Naive B cell (primary cell): ENCODE data around the gene CYB561D1. TPM values are rescaled to one million over a fixed set of nuclear protein-coding genes. Genes with fewer than 3 reads are reported as not detected.
A peak's percentile ranks its signal among the peaks of the same experiment; 100 is the strongest.

Source experiments
- ATAC-seq, 2 donors: fragments of 150-1000 bp; cut with Tn5 transposase; 2 replicates each; pipeline ENCODE4 v1.10.0; 2021; ENCODE audit warnings: low read depth in 2 of 2, mild to moderate bottlenecking in 2 of 2, moderate library complexity in 2 of 2
- DNase-seq: peaks from one replicate; pipeline ENCODE4 v3.0.0; 2022
- H3K27ac Mint-ChIP-seq, 6 donors: one replicate each; pipeline ENCODE4 v1.8.0; 2020 to 2022; ENCODE audit warnings: mild to moderate bottlenecking in 6 of 6, mixed read lengths in 6 of 6, moderate library complexity in 5 of 6, inconsistent platforms in 2 of 6
- H3K27me3 Mint-ChIP-seq, 3 donors: one replicate each; pipeline ENCODE4 v1.8.0; 2021 to 2022; ENCODE audit warnings: mixed read lengths in 3 of 3, mild to moderate bottlenecking in 1 of 3
- H3K36me3 Mint-ChIP-seq, 2 donors: one replicate each; pipeline ENCODE4 v1.8.0; 2020 to 2022; ENCODE audit warnings: mixed read lengths in 2 of 2, inconsistent platforms in 1 of 2, mild to moderate bottlenecking in 1 of 2
- H3K4me1 Mint-ChIP-seq, 3 donors: one replicate each; pipeline ENCODE4 v1.8.0; 2020 to 2022; ENCODE audit warnings: mixed read lengths in 3 of 3, inconsistent platforms in 1 of 3, mild to moderate bottlenecking in 1 of 3, moderate library complexity in 1 of 3
- H3K4me3 Mint-ChIP-seq, 8 donors: one replicate each; pipeline ENCODE4 v1.8.0; 2020 to 2022; ENCODE audit warnings: mild to moderate bottlenecking in 8 of 8, mixed read lengths in 8 of 8, moderate library complexity in 8 of 8, inconsistent platforms in 2 of 8
- H3K9me3 Mint-ChIP-seq, 7 donors: one replicate each; pipeline ENCODE4 v1.8.0; 2020 to 2022; ENCODE audit warnings: mixed read lengths in 7 of 7, mild to moderate bottlenecking in 5 of 7, inconsistent platforms in 2 of 7, moderate library complexity in 1 of 7
- polyA plus RNA-seq, 6 donors: library from polyadenylated mRNA; unstranded; fragments of 300-500 nt; fragmentation: Illumina TruSeq; gene quantifications; one replicate each; pipeline ENCODE4 v1.2.3, GENCODE V29; 2021; ENCODE audit warnings: low read depth in 6 of 6

Gene CYB561D1
- polyA plus RNA-seq, 6 donors from 2014 or later = 9.3 to 13.2 (median 10.8) TPM

- Mint-ChIP-seq H3K9me3 (no peaks in the 10 kb centered on the region), H3K27ac (peak within 1 kb of the TSS; percentile 67 to 99 (median 90)), H3K4me1 (peaks cover 28 to 33% (median 30%) of the 10 kb centered on the region in 3 donors), H3K36me3 (no peaks in the 10 kb centered on the region), H3K27me3 (peaks cover 20 to 25% (median 23%) of the 10 kb centered on the region in 3 donors), H3K4me3 (peak within 1 kb of the TSS; percentile 83 to 97 (median 96))
- DNase-seq (peak; percentile 91), ATAC-seq (peak; percentile 76 to 77)
Measured at GRCh38 chr1:109483672-109484518, 10.0 kb upstream of the CYB561D1 start, which contains the start of gene ATXN7L2. Gene ATXN7L2 (plus strand): TSS chr1:109483905. CDS start chr1:109483954, 49 bp downstream.

DNA sequence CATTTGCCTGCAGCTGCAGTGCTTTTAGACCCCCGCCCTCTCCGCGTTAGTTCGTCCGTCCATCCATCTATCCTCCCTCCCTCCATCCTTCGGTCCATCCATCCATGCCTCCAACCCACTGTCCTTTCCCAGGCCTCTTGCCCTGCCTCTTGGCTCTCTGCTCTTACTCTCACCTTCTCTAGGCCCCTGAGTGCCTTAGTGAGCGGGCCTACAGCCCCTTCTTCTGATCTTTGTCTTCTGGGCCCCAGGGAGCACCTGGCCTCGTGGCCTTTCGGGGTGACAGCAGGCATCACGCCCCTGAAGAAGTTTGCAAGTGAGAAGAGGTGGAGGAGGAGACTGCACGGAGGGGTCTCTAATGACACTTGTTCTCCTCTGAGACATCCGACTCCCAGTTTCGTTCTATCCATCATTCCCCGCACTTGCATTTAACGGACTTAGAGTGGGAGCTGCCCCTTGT lies 9.3 kb upstream of the CYB561D1 start:
- no peaks in the 10 kb centered on the region for H3K36me3 Mint-ChIP-seq
- H3K27me3 Mint-ChIP-seq = peaks cover 16 to 18% (median 17%) of the 10 kb centered on the region in 3 donors
- no peaks in the 10 kb centered on the region for H3K9me3 Mint-ChIP-seq
- DNase-seq = no peak
- H3K27ac Mint-ChIP-seq = peak overlapping the region in 5 of 6 donors; percentile 75 to 99 (median 90)
- ATAC-seq = no peak
- H3K4me3 Mint-ChIP-seq = peak overlapping the region; percentile 83 to 97 (median 96)
- peaks cover 28 to 33% (median 30%) of the 10 kb centered on the region in 3 donors for H3K4me1 Mint-ChIP-seq

DNA sequence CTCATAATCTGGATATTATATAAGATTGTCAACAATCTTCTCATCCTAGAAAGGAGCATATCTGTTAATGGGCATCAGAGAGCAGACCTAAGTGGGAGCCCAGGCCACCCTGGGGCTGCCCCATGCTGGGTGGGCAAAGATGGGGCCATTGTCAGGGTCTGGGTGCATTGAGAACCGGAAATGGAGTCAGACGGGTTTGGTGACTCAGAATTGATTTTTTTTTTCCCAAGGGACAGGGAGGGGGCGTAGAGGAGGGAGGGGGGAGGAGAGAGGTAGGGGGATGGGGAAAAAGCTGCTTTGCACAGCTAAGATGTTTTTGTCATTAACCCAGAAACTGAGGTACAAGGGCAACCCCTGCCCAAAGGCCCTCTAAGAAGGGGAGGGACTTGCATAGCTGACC lies 8.9 kb upstream of the CYB561D1 start:
- Mint-ChIP-seq H3K36me3 (no peaks in the 10 kb centered on the region), H3K9me3 (no peaks in the 10 kb centered on the region), H3K4me3 (peak overlapping the region; percentile 83 to 97 (median 96)), H3K27me3 (peaks cover 12 to 14% (median 12%) of the 10 kb centered on the region in 3 donors), H3K27ac (peak overlapping the region in 4 of 6 donors; percentile 75 to 95 (median 87)), H3K4me1 (peaks cover 28 to 33% (median 30%) of the 10 kb centered on the region in 3 donors)
- DNase-seq (no peak), ATAC-seq (no peak)

- Mint-ChIP-seq H3K4me3 (peak overlapping the region in 1 of 8 donors; percentile 69), H3K9me3 (no peaks in the 10 kb centered on the region), H3K36me3 (no peaks in the 10 kb centered on the region), H3K27me3 (no peaks in the 10 kb centered on the region), H3K27ac (no peak overlapping the region), H3K4me1 (peaks cover 34 to 41% (median 36%) of the 10 kb centered on the region in 3 donors)
- ATAC-seq = no peak
- no peak for DNase-seq
Measured at GRCh38 chr1:109487261-109487660, 6.6 kb upstream of the CYB561D1 start.

DNA sequence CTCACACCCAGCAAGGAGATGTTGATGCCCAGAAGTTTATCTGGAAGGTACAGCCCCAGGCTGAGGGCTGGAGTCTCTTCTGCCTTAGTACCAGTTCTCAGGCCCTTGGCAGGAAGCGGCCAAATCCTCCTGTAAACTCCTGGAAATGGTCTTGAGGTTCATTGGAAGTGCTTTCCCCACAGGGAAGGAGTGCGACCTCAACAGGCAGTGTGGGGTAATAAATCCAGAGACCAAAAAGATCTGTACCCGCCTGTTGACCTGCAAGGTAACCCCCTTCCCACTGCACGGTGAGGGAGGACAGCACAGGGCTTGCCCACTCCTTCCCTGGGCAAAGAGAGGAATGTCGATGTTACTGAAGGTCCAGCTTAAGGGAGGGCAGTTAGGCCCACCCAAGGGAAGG lies 5.7 kb upstream of the CYB561D1 start:
- Mint-ChIP-seq H3K4me1 (peaks cover 28 to 34% (median 30%) of the 10 kb centered on the region in 3 donors), H3K4me3 (no peak overlapping the region), H3K27ac (peak overlapping the region in 1 of 6 donors; percentile 41), H3K36me3 (no peaks in the 10 kb centered on the region), H3K9me3 (no peaks in the 10 kb centered on the region), H3K27me3 (no peaks in the 10 kb centered on the region)
- ATAC-seq (no peak), DNase-seq (no peak)

DNA sequence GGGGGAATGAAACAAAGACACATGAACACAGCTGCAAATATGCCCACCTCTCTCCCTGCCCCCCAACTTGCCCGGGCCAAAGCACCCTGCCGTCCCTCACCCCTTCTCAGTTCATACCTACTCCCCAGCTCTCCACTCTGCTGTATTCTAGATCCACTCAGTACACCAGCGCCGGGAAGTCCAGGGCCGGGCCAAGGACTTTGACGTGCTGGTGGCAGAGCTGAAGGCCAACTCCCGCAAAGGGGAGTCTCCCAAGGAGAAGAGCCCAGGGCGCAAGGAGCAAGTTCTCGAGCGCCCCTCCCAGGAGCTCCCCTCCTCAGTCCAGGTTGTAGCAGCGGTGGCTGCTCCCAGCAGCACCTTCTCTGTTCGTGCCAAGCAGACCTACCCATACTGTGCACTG lies 5.2 kb upstream of the CYB561D1 start:
- H3K36me3 Mint-ChIP-seq = no peaks in the 10 kb centered on the region
- peaks cover 24 to 30% (median 26%) of the 10 kb centered on the region in 3 donors for H3K4me1 Mint-ChIP-seq
- H3K27ac Mint-ChIP-seq = no peak overlapping the region
- no peak for ATAC-seq
- no peak for DNase-seq
- H3K27me3 Mint-ChIP-seq = no peaks in the 10 kb centered on the region
- H3K4me3 Mint-ChIP-seq = no peak overlapping the region
- H3K9me3 Mint-ChIP-seq = no peaks in the 10 kb centered on the region

GRCh38 chr1:109490029-109490933 lies 3.6 kb upstream of the CYB561D1 start:
- peak overlapping the region in 1 of 8 donors; percentile 86 for H3K4me3 Mint-ChIP-seq
- no peaks in the 10 kb centered on the region for H3K27me3 Mint-ChIP-seq
- ATAC-seq (peak; percentile 15 to 32), DNase-seq (peak; percentile 60)
- H3K9me3 Mint-ChIP-seq = no peaks in the 10 kb centered on the region
- H3K4me1 Mint-ChIP-seq = peaks cover 23 to 31% (median 25%) of the 10 kb centered on the region in 3 donors
- H3K36me3 Mint-ChIP-seq = no peaks in the 10 kb centered on the region
- peak overlapping the region in 2 of 6 donors; percentile 49 to 69 for H3K27ac Mint-ChIP-seq

DNA sequence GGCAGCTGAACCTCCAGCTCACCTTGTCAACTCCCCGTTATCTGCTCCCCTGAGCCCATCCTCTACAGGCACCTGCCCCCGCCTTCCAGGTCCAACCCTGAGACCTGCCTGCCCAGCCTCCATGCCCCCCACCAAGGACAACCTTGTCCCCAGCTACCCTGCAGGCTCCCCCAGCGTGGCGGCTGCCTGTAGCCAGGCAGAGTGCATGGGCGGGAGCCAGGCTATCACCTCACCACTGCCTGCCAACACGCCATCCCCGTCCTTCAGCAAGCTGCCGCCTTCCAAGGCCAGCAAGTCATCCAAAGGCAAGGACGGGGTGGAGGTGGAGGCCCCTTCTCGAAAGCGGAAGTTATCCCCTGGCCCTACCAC lies 3.0 kb upstream of the CYB561D1 start:
- peaks cover 25 to 35% (median 28%) of the 10 kb centered on the region in 3 donors for H3K4me1 Mint-ChIP-seq

DNA sequence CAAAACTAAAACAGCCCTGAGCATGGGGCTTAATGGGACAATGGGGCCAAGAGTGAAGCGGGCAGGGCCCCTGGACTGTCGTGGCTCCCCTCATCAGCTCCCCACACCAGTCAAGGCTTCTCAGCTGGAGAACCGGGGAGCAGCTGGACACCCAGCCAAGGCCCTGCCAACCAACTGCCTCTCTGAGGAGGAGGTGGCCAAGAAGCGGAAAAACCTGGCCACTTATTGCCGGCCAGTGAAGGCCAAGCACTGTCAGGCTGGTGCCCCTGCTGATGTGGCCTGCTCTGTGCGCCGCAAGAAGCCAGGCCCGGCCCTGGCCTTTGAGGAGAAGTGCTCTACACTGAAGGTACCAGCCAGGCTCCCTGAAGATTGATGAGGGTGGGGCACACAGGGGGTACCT lies 2.5 kb upstream of the CYB561D1 start:
- no peak for ATAC-seq
- Mint-ChIP-seq H3K4me3 (no peak overlapping the region), H3K27me3 (no peaks in the 10 kb centered on the region), H3K27ac (no peak overlapping the region), H3K9me3 (no peaks in the 10 kb centered on the region), H3K36me3 (peaks cover 4 to 5% of the 10 kb centered on the region in 2 donors), H3K4me1 (peaks cover 24 to 38% (median 32%) of the 10 kb centered on the region in 3 donors)
- DNase-seq = no peak

More for the DNA sequence above, 3.0 kb upstream of the CYB561D1 start:
- no peaks in the 10 kb centered on the region for H3K9me3 Mint-ChIP-seq
- H3K27me3 Mint-ChIP-seq = no peaks in the 10 kb centered on the region
- H3K27ac Mint-ChIP-seq = peak overlapping the region in 1 of 6 donors; percentile 49
- peak overlapping the region in 1 of 8 donors; percentile 86 for H3K4me3 Mint-ChIP-seq
- DNase-seq (no peak), ATAC-seq (no peak)
- peaks cover 0 to under 1% of the 10 kb centered on the region in 2 donors for H3K36me3 Mint-ChIP-seq

DNA sequence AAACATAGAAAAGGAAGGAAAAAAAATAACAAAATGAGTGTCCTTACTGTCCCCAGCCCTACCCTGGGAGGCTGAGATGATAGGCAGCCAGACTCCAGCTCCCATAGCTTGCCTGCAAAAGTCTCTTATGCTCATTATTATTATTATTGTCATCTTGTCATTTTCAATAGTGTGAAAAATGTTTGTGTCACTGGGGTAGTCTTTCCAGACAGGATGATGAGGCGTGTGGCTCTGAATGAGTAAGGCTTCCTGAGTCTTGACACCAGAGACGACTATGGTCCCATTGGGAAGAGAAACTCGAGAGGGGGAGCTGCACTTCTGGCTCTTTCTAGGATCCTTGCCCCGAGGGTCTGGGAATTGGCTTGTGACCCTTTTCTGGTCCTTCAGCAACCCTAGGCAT lies 1.1 kb upstream of the CYB561D1 start:
- no peak overlapping the region for H3K27ac Mint-ChIP-seq
- ATAC-seq (no peak), DNase-seq (no peak)
- peaks cover 23 to 45% (median 38%) of the 10 kb centered on the region in 3 donors for H3K4me1 Mint-ChIP-seq
- peak overlapping the region in 7 of 8 donors; percentile 12 to 98 (median 40) for H3K4me3 Mint-ChIP-seq
- no peaks in the 10 kb centered on the region for H3K9me3 Mint-ChIP-seq
- peaks cover 5 to 7% of the 10 kb centered on the region in 2 donors for H3K36me3 Mint-ChIP-seq
- no peaks in the 10 kb centered on the region for H3K27me3 Mint-ChIP-seq

DNA sequence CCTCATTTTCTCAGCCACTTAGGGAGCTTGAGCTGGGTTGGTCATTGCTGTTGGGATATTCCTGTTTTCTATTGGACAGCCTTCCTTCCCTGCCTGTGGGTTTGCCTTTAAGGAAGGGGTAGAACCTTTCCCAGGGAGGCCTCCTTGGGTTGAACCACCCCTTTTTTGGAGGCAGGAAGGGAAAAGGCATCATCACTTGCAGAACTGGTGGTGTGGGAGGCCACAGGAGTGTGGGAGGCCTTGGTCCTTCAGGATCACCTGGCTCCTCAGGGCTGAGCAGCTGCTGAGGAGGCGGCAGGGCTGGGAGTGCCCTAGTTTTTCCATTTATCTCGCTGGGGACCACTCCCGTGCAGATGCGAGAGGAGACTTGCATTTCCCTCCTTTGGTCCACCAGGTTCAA lies 667 bp upstream of the CYB561D1 start:
- ATAC-seq (no peak), DNase-seq (no peak)
- peak overlapping the region in 7 of 8 donors; percentile 94 to 98 (median 98) for H3K4me3 Mint-ChIP-seq
- no peaks in the 10 kb centered on the region for H3K27me3 Mint-ChIP-seq
- no peaks in the 10 kb centered on the region for H3K9me3 Mint-ChIP-seq
- peaks cover 23 to 45% (median 40%) of the 10 kb centered on the region in 3 donors for H3K4me1 Mint-ChIP-seq
- H3K36me3 Mint-ChIP-seq = peaks cover 5 to 7% of the 10 kb centered on the region in 2 donors
- no peak overlapping the region for H3K27ac Mint-ChIP-seq

DNA sequence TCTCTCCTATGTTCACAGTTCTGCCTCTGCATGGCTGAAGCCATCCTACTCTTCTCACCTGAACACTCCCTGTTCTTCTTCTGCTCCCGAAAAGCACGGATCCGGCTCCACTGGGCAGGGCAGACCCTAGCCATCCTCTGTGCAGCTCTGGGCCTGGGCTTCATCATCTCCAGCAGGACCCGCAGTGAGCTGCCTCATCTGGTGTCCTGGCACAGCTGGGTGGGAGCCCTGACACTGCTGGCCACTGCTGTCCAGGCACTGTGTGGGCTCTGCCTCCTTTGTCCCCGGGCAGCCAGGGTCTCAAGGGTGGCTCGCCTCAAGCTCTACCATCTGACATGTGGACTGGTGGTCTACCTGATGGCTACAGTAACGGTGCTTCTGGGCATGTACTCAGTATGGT lies 1.8 kb downstream of the CYB561D1 start:
- Mint-ChIP-seq H3K4me1 (peaks cover 27 to 56% (median 49%) of the 10 kb centered on the region in 3 donors), H3K27ac (peak overlapping the region in 1 of 6 donors; percentile 23), H3K4me3 (peak overlapping the region in 7 of 8 donors; percentile 59 to 98 (median 97)), H3K9me3 (no peaks in the 10 kb centered on the region), H3K27me3 (no peaks in the 10 kb centered on the region), H3K36me3 (peaks cover 5 to 7% of the 10 kb centered on the region in 2 donors)
- ATAC-seq (no peak), DNase-seq (no peak)
